SK-N-SH (cell line): Measurements from ENCODE around the gene MX1. TPM values are rescaled to one million over a fixed set of nuclear protein-coding genes. Genes with fewer than 3 reads are reported as not detected.

Experiments
- CTCF ChIA-PET: fragments of 300-600, 350-600 bp; formaldehyde crosslinking; extraction: SDS; loops from one replicate; lab custom pipeline; 2021; lab: Yijun Ruan, JAX
- POLR2A ChIA-PET: fragments of 350-600 bp; sonication (Branson Sonifier 250); formaldehyde crosslinking; extraction: SDS; loops from one replicate; lab custom pipeline; 2020; ENCODE audit warnings: antibody characterized with exemption, inconsistent platforms; lab: Yijun Ruan, JAX
- DNase-seq: peaks from one replicate; pipeline ENCODE4 v3.0.0; 2012
- H2AFZ ChIP-seq: fragments of 200-600 bp; sonication (generic); 2 replicates; pipeline ENCODE4 v1.8.1; 2016; ENCODE audit warnings: antibody characterized with exemption, mild to moderate bottlenecking, low read depth
- H3F3A ChIP-seq: fragments of 200-600 bp; sonication (generic); replicated peaks from 2 replicates; pipeline ENCODE3; 2016; ENCODE audit warnings: antibody characterized with exemption, mild to moderate bottlenecking; ENCODE audit not compliant: insufficient read depth
- H3K27ac ChIP-seq, 2 experiments: fragments of 200-500 bp in 1 of 2; fragments of 200-600 bp in 1 of 2; sonication (Bioruptor generic) in 1 of 2; sonication (generic), shearing (Covaris generic) in 1 of 2; 2 replicates each; pipeline versions ENCODE4 v1.5.1 to v1.6.1; 2014 to 2016; ENCODE audit warnings: low read depth in 2 of 2, inconsistent platforms in 1 of 2, low read length in 1 of 2, mild to moderate bottlenecking in 1 of 2, mixed read lengths in 1 of 2
- H3K27me3 ChIP-seq: fragments of 200-600 bp; sonication (generic), shearing (Covaris generic); 2 replicates; pipeline ENCODE4 v1.6.1; 2016; ENCODE audit warnings: mixed run types; ENCODE audit not compliant: insufficient read depth
- H3K36me3 ChIP-seq, 2 experiments: fragments of 200-500 bp in 1 of 2; fragments of 200-600 bp in 1 of 2; sonication (Bioruptor generic) in 1 of 2; sonication (generic) in 1 of 2; replicated peaks in 1 of 2; 2 replicates each; pipeline versions ENCODE3 to v1.5.1; 2014 to 2016; ENCODE audit warnings: low read length in 1 of 2, mild to moderate bottlenecking in 1 of 2; ENCODE audit not compliant: insufficient read depth in 2 of 2, control insufficient read depth in 1 of 2
- H3K4me1 ChIP-seq, 2 experiments: fragments of 200-500 bp in 1 of 2; fragments of 200-600 bp in 1 of 2; sonication (Bioruptor generic) in 1 of 2; sonication (generic), shearing (Covaris generic) in 1 of 2; 2 replicates each; pipeline versions ENCODE4 v1.5.1 to v1.6.1; 2014 to 2016; ENCODE audit warnings: low read depth in 1 of 2, low read length in 1 of 2, mixed run types in 1 of 2; ENCODE audit not compliant: insufficient read depth in 2 of 2, control insufficient read depth in 1 of 2
- H3K4me2 ChIP-seq: fragments of 200-600 bp; sonication (generic), shearing (Covaris generic); 2 replicates; pipeline ENCODE4 v1.6.1; 2017; ENCODE audit warnings: mixed run types
- H3K4me3 ChIP-seq, 2 experiments: fragments of 200-500 bp in 1 of 2; fragments of 200-600 bp in 1 of 2; sonication (Bioruptor generic) in 1 of 2; sonication (generic), shearing (Covaris generic) in 1 of 2; 2 replicates each; pipeline versions ENCODE4 v1.5.1 to v1.8.1; 2014 to 2016; ENCODE audit warnings: low read depth in 2 of 2, inconsistent platforms in 1 of 2, low read length in 1 of 2, mild to moderate bottlenecking in 1 of 2, mixed read lengths in 1 of 2, moderate library complexity in 1 of 2
- H3K79me2 ChIP-seq: fragments of 200-600 bp; sonication (generic); 2 replicates; pipeline ENCODE4 v1.8.1; 2017; ENCODE audit warnings: mild to moderate bottlenecking; ENCODE audit not compliant: insufficient read depth
- H3K9ac ChIP-seq: fragments of 200-600 bp; sonication (generic); 2 replicates; pipeline ENCODE4 v1.6.1; 2017; ENCODE audit warnings: mixed run types
- H3K9me2 ChIP-seq: fragments of 200-600 bp; sonication (generic); 2 replicates; pipeline ENCODE4 v1.6.1; 2017; ENCODE audit warnings: mixed run types
- H3K9me3 ChIP-seq: fragments of 200-600 bp; sonication (generic); 2 replicates; pipeline ENCODE4 v1.6.1; 2017; ENCODE audit warnings: mixed run types, mild to moderate bottlenecking, moderate library complexity
- H4K20me1 ChIP-seq: fragments of 200-600 bp; sonication (generic); 2 replicates; pipeline ENCODE4 v1.6.1; 2017; ENCODE audit warnings: mild to moderate bottlenecking, mixed run types; ENCODE audit not compliant: insufficient read depth
- CHD2 ChIP-seq: fragments of 150-350 bp; IDR thresholded peaks from 2 replicates; pipeline ENCODE4 v1.6.1; 2018; ENCODE audit warnings: low read length; ENCODE audit not compliant: partially characterized antibody
- ELF1 ChIP-seq: IDR thresholded peaks from 2 replicates; pipeline ENCODE4 v1.4.0; 2012
- EP300 ChIP-seq, 2 experiments: IDR thresholded peaks; 2 replicates each; pipeline versions ENCODE4 v1.4.0 to v1.6.1; 2012; ENCODE audit warnings: borderline replicate concordance in 1 of 2, low read depth in 1 of 2, low read length in 1 of 2
- FOXM1 ChIP-seq: IDR thresholded peaks from 2 replicates; pipeline ENCODE4 v1.4.0; 2012; ENCODE audit warnings: low read depth, mild to moderate bottlenecking
- GABPA ChIP-seq: IDR thresholded peaks from 2 replicates; pipeline ENCODE4 v1.4.0; 2012; ENCODE audit warnings: low read depth, mild to moderate bottlenecking
- MXI1 ChIP-seq: IDR thresholded peaks from 2 replicates; pipeline ENCODE4 v1.6.1; 2012; ENCODE audit warnings: mild to moderate bottlenecking, low read depth, low read length, improper control_type of control experiment
- POLR2AphosphoS5 ChIP-seq: IDR thresholded peaks from 2 replicates; pipeline ENCODE4 v1.6.1; 2012; ENCODE audit warnings: low read depth, low read length
- RCOR1 ChIP-seq: fragments of 150-350 bp; IDR thresholded peaks from 2 replicates; pipeline ENCODE4 v1.6.1; 2017; ENCODE audit warnings: antibody characterized with exemption, low read length
- TAF1 ChIP-seq: IDR thresholded peaks from 2 replicates; pipeline ENCODE4 v1.6.1; 2012; ENCODE audit warnings: low read depth, mild to moderate bottlenecking, low read length, moderate library complexity, borderline replicate concordance
- TCF12 ChIP-seq: IDR thresholded peaks from 2 replicates; pipeline ENCODE4 v1.4.0; 2012
- YY1 ChIP-seq: IDR thresholded peaks from 2 replicates; pipeline ENCODE4 v1.4.0; 2012; ENCODE audit warnings: low read depth, mild to moderate bottlenecking
- WGBS: methylation state at CpG from one replicate; pipeline ENCODE4 v1.1.6; 2017; ENCODE audit warnings: low lambda C conversion rate; 5-methylcytosine and 5-hydroxymethylcytosine counted together
- polyA plus RNA-seq, 3 experiments: library from polyadenylated mRNA; depleted of rRNA; stranded (reverse); fragments of >200 nt; gene quantifications; 2 replicates each; pipeline ENCODE4 v1.2.3, GENCODE V29; 2012
- TF ChIP-seq, protein P1 (sequence below): IDR thresholded peaks from 2 replicates; pipeline ENCODE4 v1.6.1; 2012; ENCODE audit warnings: mild to moderate bottlenecking, low read depth, low read length, moderate library complexity
- TF ChIP-seq, protein P2 (sequence below): IDR thresholded peaks from 2 replicates; pipeline ENCODE4 v1.4.0; 2012; ENCODE audit warnings: low read depth, borderline replicate concordance
- TF ChIP-seq, protein P3 (sequence below): fragments of 150-350 bp; IDR thresholded peaks from 2 replicates; pipeline ENCODE4 v1.6.1; 2016; ENCODE audit warnings: mild to moderate bottlenecking, low read depth, low read length

MX1 gene
- polyA plus RNA-seq, 1 of the 3 experiments (the other 2 are of a cell fraction) = 1.9 TPM

- no peaks in the 10 kb centered on the region for H3K36me3 ChIP-seq
- H3K9me3 ChIP-seq = no peaks in the 10 kb centered on the region
- H3K4me2 ChIP-seq = no peak overlapping the region
- H3K4me1 ChIP-seq = no peaks in the 10 kb centered on the region; a peak in 1 of 4 replicates
- ChIA-PET CTCF (no interaction called here), POLR2A (no interaction called here)
- no peaks in the 10 kb centered on the region for H4K20me1 ChIP-seq
- DNase-seq = no peak
- no peak overlapping the region for H3K27ac ChIP-seq
- H3K4me3 ChIP-seq = no peak overlapping the region
- TF ChIP-seq, protein P1, sequence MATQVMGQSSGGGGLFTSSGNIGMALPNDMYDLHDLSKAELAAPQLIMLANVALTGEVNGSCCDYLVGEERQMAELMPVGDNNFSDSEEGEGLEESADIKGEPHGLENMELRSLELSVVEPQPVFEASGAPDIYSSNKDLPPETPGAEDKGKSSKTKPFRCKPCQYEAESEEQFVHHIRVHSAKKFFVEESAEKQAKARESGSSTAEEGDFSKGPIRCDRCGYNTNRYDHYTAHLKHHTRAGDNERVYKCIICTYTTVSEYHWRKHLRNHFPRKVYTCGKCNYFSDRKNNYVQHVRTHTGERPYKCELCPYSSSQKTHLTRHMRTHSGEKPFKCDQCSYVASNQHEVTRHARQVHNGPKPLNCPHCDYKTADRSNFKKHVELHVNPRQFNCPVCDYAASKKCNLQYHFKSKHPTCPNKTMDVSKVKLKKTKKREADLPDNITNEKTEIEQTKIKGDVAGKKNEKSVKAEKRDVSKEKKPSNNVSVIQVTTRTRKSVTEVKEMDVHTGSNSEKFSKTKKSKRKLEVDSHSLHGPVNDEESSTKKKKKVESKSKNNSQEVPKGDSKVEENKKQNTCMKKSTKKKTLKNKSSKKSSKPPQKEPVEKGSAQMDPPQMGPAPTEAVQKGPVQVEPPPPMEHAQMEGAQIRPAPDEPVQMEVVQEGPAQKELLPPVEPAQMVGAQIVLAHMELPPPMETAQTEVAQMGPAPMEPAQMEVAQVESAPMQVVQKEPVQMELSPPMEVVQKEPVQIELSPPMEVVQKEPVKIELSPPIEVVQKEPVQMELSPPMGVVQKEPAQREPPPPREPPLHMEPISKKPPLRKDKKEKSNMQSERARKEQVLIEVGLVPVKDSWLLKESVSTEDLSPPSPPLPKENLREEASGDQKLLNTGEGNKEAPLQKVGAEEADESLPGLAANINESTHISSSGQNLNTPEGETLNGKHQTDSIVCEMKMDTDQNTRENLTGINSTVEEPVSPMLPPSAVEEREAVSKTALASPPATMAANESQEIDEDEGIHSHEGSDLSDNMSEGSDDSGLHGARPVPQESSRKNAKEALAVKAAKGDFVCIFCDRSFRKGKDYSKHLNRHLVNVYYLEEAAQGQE = no peak
- TF ChIP-seq TCF12 = no peak
- TF ChIP-seq, protein P2, sequence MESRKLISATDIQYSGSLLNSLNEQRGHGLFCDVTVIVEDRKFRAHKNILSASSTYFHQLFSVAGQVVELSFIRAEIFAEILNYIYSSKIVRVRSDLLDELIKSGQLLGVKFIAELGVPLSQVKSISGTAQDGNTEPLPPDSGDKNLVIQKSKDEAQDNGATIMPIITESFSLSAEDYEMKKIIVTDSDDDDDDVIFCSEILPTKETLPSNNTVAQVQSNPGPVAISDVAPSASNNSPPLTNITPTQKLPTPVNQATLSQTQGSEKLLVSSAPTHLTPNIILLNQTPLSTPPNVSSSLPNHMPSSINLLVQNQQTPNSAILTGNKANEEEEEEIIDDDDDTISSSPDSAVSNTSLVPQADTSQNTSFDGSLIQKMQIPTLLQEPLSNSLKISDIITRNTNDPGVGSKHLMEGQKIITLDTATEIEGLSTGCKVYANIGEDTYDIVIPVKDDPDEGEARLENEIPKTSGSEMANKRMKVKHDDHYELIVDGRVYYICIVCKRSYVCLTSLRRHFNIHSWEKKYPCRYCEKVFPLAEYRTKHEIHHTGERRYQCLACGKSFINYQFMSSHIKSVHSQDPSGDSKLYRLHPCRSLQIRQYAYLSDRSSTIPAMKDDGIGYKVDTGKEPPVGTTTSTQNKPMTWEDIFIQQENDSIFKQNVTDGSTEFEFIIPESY = no peak
- TF ChIP-seq MXI1 = no peak
- no peak for TF ChIP-seq YY1
- TF ChIP-seq RCOR1 = no peak
- TF ChIP-seq FOXM1 = no peak
- TF ChIP-seq, protein P3, sequence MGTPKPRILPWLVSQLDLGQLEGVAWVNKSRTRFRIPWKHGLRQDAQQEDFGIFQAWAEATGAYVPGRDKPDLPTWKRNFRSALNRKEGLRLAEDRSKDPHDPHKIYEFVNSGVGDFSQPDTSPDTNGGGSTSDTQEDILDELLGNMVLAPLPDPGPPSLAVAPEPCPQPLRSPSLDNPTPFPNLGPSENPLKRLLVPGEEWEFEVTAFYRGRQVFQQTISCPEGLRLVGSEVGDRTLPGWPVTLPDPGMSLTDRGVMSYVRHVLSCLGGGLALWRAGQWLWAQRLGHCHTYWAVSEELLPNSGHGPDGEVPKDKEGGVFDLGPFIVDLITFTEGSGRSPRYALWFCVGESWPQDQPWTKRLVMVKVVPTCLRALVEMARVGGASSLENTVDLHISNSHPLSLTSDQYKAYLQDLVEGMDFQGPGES = no peak
- no peak for TF ChIP-seq CHD2
- TF ChIP-seq TAF1 = no peak
- no peak for TF ChIP-seq EP300 (IDR thresholded peaks at IDR 0.05; ENCODE audit: borderline replicate concordance in 1 of 2, low read depth in 1 of 2, low read length in 1 of 2)
- TF ChIP-seq POLR2AphosphoS5 = no peak
- no peak for TF ChIP-seq ELF1
- no peak for TF ChIP-seq GABPA
- no peaks in the 10 kb centered on the region for H3K9me2 ChIP-seq
- H3K27me3 ChIP-seq = no peaks in the 10 kb centered on the region
- H3K79me2 ChIP-seq = no peaks in the 10 kb centered on the region
- no peak overlapping the region for H3K9ac ChIP-seq
- H2AFZ ChIP-seq = no peak overlapping the region
- H3F3A ChIP-seq = peaks cover 4% of the 10 kb centered on the region
- 85% methylated on average over 13 of the region's 14 CpGs for WGBS
Measured at GRCh38 chr21:41441546-41441945, 15.5 kb downstream of the MX1 start.
